22Rv1 (cell line): ENCODE results near the gene ZBTB7C.

Source experiments
- CTCF ChIP-seq: fragments of 450-650 bp; IDR thresholded peaks from 2 replicates; pipeline ENCODE4 v1.5.1; 2017; ENCODE audit warnings: mild to moderate bottlenecking
- ZFX ChIP-seq: fragments of 450-650 bp; IDR thresholded peaks from 2 replicates; pipeline ENCODE4 v1.6.1; 2017; ENCODE audit warnings: antibody characterized with exemption, borderline replicate concordance

GRCh38 chr18:47992976-47993375 lies 416.2 kb downstream of the ZBTB7C start:
- TF ChIP-seq CTCF, result no peak
- TF ChIP-seq ZFX, result no peak
